HG03103 (cell line): ENCODE data around the gene TACC2.

Experiments
- ATAC-seq: cut with Tn5 transposase; IDR thresholded peaks from one replicate; pipeline ENCODE4 v1.9.1; 2021; ENCODE audit warnings: low read depth; ENCODE audit not compliant: unreplicated experiment

TACC2 gene

DNA sequence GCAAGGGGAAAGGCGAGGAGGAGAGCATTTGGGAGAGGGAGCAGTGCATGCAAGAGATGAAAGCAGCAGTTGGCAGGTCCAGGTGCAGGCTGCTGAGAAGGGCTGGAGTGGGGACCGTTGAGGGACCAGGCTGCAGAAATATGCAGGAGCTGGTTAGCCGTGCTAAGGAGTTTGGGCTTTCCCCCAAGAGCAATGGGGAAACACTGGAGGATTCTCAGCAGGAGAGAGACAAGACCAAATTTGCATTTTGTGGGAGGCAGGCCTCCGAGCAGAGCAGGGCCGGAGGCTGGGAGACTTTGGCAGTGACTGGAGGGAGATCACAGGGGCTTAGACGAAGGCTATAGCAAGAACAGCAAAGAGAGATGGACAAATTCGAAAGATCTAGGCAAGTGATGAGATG is 293.9 kb downstream of the TACC2 start:
- no peak for ATAC-seq

DNA sequence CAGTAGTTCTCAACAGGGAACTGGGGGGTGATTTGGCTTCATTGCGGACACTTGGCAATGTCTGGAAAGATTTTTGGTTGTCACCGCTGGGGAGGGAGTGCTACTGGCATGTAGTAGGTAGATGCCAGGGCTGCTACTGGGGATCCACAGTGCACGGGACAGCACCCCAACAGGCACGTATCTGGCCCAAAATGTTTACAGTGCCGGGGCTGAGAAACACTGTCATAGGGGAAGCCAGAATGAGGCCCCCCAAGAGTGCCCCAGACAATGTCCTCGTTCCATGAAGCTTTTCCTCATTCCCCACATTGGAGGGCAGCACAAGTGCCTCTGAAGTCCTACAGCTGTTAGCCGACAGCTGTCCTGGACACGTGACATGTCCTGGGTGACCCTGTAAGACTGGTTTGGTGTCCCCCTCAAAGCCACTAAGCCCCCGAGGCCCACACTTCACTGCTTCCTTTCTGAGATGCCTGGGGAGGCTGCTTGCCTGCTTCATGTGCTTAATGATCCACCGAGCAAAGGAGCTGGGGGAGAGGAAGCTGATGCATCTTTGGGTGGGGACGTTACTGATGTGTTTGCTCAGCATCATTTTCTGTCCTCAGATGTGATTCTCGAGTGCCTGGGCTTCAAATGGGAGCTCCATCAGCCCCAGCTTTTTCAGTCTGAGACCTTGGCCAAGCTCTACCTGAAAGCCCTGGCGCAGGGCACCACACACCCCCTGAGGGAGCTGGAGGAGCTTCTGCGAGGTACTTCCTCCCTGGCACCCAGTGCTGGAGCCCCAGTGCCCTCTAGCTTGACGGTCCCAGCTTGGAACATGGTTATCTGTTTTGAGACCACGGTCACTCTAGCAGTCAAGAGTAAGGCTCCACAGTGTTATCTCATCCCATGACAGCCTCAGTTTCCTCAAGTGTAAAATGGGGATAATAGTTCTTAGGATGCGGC is 296.8 kb downstream of the TACC2 start:
- no peak for ATAC-seq

DNA sequence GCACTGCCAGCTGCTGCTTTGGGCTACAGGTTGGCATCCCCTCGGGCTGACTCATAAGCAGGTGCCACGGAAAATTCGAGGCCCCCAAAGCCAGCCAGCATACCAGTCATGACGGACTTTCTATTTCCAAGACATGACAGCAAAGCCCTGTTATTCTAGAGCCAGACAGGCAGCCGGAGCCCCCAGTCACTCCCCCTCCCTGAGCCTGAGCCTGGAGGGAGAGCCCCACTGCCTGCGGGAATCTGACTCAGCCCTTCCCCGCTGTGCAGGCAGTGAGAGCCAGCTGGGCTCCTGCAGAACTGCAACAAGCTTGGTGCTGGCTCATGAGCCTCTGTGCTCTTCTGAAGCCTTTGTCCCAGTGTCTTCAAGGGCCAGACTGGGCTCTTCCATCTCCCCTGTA is 297.9 kb downstream of the TACC2 start:
- no peak for ATAC-seq

DNA sequence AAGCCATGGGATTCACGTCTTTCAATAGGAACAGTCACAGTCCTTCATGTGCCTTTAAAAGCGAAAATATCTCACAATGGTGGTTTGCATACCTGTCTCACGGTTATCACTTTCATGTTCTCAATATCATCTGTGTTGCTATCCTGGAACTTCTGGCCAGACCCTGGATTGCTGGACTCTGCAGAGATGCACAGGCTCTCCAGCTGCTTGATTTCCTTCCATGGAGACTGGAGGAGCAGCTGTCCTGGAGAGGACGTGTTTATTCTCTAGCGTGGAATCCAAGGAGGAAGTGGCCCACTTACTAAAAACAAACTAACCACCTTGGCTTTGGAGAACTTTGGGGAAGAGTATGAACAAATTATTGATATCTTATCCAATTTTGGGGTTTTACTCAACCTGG is 298.6 kb downstream of the TACC2 start:
- no peak for ATAC-seq

DNA sequence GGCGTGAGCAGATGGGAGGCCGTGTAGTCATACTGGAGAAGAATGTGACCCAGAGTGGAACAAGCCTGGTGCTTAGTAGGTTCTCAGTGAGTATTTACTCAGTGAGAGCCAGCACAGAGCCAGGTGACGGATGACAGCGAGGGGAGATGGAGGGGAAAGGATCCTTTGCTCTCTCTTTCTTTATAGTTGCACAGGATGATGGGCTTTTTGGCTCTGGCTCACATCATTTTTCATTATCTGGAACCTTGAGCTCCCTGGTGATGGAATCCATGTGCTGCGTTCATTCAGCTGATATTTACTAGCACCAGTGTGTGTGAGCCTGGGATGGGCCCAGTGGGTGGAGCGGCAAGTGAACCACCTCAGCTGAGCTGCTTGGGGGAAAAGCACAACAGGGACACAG is 299.3 kb downstream of the TACC2 start:
- no peak for ATAC-seq

DNA sequence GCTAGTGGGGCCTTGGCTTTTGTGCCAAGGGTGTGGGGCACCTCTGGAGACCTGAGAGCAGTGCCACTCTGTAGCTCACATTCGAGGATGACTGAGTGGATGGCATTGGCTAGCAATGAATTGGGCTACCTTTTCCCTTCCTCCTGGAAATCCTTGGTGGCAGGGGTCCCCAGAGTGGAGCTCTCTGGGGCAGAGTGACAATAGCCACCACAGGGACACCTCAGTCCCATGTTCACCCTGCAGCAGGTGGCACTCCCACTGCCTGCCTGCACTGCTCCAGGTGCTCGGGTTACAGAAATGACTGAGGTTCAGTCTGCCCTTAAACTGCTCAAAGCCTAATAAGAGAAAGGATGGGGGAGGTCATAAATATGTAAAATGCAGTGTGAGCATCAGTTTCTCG is 300.0 kb downstream of the TACC2 start:
- ATAC-seq = no peak

DNA sequence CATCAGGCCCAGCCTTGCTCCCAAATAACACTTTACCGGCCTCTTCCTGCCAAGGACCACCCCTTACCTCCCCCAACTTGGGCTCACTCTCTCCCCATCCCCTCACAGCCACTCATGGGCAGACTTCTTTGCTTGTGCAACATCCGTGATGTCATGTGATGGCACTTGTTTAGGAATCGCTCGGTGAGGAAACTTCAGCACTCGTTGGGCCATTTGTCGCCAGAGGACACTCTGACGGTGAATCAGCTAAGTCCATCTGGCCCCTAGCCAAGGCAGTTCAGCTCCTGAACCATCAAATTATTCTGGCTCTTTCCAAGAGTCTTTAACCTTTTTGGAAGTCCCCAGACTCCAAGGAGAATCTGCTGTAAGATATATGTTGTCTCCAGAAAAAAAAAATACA is 301.4 kb downstream of the TACC2 start:
- no peak for ATAC-seq

DNA sequence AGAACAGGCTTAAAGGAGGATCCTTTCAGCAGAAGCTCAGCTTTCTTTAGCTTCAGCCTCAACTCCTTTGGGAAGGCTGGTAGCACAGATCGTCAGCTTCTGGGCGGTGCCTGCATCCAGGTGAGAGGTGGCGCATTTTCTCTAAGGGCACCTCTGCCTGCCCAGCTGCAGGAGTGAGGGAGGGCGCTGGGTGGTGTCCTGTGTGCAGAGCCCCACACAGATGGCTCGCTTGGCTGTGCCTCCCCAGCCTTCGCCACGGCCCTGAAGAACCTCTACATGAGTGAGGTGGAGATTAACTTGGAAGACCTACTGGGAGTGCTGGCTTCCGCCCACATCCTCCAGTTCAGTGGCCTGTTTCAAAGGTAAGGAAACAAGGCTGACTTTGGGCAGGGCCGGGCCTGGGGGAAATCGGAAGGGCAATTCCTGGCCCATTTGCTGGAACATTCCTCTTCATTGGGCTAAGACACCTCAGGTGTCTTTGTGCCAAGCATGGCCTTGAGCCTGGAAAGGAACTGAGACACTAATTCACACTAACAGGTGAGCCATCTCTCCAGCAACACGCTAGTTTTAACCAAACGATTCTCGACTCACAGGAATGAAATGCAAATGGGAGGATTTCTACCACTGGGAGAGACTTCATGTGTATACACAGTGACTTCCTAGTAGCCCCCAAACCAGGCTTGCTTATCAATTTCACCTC is 302.0 kb downstream of the TACC2 start:
- ATAC-seq = no peak

DNA sequence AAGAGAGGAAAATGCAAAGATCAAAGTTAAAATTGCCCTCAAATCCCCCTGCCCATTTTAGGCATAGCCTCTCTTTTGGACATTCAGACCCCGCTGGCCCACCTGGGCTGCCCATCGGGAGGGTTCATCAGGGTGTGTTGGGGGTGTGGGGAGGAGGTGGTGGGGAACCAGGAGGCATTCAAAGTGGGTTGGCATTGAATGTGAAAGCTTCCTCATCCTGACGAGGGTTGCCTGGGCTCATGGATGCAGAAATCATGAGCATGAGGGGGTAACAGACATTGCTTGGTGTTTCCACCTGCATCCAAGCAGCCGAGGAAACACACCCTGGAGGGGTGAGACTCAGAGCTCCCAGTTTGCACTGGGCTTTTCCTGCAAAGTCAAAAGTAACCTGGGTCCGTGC is 302.8 kb downstream of the TACC2 start:
- no peak for ATAC-seq

DNA sequence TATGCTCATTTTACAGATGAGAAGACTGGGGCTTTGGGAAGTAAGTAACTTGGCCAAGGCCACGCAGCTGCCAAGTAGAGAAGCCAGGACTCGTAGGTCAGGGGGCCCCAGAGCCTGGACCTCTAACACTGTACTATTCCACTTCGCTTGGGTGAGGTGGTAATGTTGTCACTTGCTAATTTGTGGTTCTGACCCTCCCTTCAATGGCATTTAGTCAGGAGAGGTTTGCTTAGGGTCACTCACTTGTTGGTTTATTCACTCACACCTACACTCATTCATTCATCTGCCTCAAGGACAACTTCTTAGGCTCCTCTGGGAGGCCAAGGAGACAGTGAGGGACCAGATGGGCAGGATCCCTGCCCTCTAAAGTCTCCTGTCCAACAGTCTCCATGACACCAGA is 303.4 kb downstream of the TACC2 start:
- no peak for ATAC-seq

DNA sequence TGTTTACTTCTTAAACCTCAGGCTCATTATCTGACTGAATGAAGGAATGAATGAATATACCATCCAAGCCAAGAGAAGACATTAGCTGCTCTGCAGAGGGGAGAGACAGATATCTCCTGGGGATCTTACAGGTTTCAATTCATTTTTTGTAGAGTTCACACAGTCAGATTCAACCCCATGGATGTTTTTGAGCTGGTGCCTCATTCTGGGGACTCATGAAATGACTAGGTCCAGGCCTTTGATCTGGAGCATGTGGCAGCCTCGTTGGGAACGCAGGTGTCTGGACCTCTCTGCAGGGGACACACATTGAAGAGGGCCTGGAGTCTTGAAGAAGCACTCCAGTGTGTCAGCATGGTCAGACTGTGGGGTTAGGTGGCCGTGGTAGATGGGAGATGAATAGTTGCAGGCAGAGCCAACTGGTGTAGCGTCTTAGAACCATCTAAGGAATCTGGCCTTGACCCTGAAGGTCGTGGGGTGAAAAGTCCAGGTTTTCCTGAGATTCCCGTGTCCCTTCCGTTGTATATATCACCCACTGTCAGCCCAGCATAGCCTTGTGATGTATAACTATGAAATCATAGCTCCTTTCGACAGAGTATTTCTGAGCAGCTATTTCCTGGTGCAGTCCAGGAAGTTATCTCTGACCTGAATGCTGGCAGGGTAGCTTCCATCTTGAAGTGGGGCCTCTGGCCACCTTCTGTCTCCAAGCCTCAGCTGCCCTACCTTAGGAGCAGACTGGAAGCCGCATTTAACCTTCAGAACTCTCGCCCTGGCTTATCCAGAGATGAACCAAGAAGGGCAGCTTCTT is 304.4 kb downstream of the TACC2 start:
- no peak for ATAC-seq

DNA sequence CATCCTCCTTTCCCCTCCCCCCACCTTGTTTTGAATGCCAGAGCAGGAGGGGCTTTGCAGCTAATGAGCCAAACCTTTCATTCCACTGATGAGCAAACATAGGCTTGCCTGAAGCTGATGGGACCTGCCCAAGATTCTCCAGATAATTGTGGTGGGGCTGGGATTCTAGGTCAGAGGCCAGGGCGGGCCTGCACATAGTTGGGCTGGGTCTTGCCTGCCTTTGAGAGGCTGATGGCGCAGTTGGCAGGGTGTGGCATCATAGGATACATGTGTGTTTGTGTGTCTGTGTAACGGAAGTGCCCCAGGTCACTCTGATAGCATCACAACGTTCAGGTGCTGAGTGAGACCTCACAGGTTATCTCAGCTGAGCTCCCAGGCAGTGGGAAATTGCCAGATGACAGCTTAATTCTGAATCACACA is 305.0 kb downstream of the TACC2 start:
- no peak for ATAC-seq

DNA sequence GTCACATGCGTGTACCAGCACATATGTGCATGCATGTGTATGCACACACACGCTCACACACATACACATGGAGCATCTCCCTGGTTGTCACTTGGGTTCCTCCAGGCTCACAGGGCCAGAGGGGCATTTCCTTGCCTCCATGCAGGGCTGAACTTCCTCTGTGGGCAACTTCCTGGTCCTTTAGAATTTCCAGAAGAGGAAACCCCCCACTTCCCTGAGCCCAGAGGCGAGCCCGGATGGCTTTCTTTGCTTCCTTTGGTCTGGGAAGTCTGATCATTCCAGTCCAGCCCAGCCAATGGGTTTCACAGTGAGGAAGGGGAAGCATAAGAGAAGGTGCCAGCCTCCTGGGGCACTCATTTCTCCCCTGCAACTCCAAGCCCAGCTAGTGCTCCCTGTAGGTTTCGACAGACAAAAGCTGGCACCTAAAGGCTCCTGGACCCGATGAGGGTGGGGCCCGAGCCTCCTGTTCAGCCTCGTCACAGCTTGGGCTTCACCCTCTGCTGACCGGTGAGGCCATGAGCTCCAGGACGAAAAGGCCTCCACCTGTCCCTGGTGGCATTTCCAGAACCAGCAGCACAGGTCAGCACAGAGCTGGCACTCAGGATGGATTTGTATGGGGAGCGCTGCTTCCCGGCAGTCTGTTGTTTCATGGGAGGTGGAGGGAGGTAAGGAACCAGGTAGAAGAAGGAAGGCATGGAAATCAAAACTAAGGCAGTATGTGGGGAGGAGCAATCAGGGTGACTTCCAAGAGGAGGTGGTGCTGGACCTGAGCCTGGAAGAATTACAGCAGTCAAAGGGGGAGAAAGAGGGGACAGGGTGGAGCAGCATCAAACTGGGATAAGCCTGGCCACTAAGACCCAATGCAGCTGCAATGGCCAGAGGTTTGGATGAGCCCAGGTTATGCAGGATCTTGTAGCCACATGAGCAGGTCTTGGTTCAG is 305.8 kb downstream of the TACC2 start:
- ATAC-seq = no peak

DNA sequence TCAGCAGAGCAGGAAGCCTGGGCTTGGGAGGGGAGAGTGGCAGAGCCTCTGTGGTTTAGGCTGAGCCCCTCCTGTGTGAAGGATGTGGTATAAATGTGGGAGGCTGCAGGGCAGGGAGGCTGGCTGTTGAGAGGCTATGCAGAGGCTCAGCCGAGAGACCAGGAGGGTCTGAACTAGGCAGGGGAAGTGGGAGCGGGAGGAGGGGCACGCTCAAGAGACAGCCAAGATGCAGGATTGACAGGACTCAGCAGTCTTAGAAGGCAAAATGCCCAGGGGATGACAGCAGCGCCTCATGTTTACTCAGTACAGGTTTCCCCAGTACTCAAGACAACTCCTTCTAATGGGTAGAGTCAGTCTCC is 306.5 kb downstream of the TACC2 start:
- ATAC-seq = no peak

DNA sequence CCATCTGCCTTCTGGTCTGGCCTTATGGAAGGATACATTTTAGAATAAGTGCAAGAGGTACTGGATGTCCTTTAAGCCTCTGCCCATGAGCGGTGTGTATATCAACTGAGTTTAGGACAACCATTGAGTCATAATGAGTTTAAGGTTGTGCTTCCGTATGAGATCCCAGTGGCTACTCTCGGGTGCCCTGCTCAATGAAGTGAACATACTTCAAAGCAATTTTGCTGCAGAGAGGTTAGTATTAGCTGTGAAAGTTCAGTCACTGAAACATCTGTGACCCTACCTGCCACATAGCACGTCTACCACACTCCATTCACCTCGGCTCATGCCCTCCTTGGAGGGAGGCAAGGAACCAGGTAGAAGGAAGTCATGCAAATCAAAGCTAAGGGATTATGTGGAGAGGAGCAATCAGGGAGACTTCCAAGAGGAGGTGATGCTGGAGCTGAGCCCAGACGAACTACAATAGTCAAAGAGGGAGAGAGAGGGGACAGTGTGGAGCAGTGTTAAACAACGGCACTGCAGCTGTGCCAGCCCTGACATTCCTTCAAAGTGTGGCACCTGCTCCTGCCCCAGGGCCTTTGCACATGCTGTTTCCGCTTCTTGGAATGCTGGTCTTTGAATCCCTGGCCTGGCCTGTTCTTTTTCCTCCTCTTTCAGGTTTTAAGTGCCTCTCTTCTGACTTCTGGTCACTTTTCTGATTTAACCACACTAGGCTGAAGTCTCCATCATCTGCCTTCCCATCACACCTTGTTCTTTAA is 307.6 kb downstream of the TACC2 start:
- no peak for ATAC-seq

DNA sequence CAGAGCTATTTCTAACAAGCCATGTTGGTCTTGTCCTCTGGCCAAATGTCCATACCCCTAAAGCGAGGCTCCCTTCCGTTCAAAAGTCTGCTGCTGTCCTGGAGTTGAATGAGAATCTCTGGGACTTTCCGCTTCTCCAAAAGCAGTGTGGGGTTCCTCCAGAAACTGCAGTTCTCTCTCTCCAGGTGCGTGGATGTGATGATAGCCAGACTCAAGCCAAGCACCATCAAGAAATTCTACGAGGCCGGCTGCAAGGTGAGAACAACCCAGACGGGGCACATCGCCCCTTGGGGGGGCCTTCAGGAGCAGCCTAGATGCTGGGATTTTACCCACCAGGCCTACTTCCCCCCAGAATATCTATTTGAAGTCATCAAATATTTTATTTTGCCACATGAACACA is 308.6 kb downstream of the TACC2 start:
- ATAC-seq = no peak

DNA sequence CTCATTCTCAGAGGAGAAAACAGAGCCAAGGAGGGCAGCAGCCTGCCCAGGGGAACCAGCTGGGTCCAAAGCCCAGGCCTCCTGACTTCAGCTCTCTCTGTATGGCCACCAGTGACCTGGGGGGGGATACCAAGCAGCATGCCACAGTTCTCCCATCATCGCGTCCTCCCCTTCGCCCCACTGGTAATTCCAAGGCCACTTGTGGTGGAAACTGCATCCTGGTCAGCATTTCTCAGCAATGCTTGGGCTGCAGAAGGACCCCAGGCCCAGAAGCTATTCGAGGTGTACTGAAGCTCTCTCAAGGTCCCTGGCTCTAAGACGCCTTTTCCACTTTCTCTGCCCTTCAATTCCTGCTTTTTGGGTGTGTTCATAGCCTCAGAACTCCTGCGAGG is 309.2 kb downstream of the TACC2 start:
- ATAC-seq = no peak

DNA sequence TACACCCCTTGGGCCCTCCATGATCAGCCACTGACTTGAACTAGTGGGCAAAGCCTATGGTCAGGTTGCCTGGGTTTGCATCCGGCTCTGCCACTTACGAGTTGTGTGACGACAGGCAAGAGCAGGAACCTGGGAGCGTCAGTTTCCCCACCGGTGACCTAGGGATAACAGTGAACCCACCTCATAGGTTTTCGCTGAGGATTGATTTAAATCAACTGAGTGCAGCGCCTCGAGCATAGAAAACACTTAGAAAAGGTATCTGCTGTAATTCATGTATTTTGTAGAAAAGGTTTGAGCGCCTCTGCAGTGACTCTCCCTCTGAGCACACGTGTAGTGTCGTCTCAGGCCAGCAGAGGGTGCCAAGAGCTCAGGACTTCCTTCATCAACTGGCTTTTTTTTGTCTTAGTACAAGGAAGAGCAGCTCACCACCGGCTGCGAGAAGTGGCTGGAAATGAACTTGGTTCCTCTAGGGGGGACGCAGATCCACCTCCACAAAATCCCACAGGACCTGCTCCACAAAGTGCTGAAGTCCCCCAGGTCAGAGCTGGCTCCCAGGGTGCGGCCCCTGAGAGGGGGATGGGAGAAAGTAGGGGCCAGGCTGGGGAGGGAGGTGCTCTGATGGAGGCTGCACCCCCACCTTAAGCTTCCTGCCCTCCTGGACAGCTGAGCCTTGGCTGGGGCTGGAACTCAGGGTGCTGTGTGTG is 309.8 kb downstream of the TACC2 start:
- peak; percentile 50 for ATAC-seq
